GM12892 (cell line): ENCODE data around the gene RNF113B. TPM values are rescaled to one million over a fixed set of nuclear protein-coding genes. Genes with fewer than 3 reads are reported as not detected.

Source experiments
- DNase-seq: peaks from one replicate; pipeline ENCODE4 v3.0.0; 2011; ENCODE audit not compliant: insufficient read length
- FAIRE-seq: peaks from 2 replicates; lab custom pipeline; 2011; peaks lifted over from hg19 to GRCh38; lab: Jason Lieb, UNC
- POLR2A ChIP-seq: IDR thresholded peaks from 2 replicates; pipeline ENCODE4 v1.6.1; 2011; ENCODE audit warnings: low read depth, low read length, control low read depth
- POLR2AphosphoS5 ChIP-seq: IDR thresholded peaks from 2 replicates; pipeline ENCODE4 v1.6.1; 2011; ENCODE audit warnings: low read depth, low read length, control low read depth
- TAF1 ChIP-seq: IDR thresholded peaks from 2 replicates; pipeline ENCODE4 v1.6.1; 2011; ENCODE audit warnings: low read depth, mild to moderate bottlenecking, control low read depth, low read length, borderline replicate concordance
- polyA plus RNA-seq: library from polyadenylated mRNA; unstranded; fragments of >200 nt; gene quantifications from one replicate; pipeline ENCODE4 v1.2.1, GENCODE V29; 2012; ENCODE audit warnings: missing spikeins, inconsistent platforms; ENCODE audit not compliant: missing spikeins

The RNF113B gene
- not detected for polyA plus RNA-seq

DNA sequence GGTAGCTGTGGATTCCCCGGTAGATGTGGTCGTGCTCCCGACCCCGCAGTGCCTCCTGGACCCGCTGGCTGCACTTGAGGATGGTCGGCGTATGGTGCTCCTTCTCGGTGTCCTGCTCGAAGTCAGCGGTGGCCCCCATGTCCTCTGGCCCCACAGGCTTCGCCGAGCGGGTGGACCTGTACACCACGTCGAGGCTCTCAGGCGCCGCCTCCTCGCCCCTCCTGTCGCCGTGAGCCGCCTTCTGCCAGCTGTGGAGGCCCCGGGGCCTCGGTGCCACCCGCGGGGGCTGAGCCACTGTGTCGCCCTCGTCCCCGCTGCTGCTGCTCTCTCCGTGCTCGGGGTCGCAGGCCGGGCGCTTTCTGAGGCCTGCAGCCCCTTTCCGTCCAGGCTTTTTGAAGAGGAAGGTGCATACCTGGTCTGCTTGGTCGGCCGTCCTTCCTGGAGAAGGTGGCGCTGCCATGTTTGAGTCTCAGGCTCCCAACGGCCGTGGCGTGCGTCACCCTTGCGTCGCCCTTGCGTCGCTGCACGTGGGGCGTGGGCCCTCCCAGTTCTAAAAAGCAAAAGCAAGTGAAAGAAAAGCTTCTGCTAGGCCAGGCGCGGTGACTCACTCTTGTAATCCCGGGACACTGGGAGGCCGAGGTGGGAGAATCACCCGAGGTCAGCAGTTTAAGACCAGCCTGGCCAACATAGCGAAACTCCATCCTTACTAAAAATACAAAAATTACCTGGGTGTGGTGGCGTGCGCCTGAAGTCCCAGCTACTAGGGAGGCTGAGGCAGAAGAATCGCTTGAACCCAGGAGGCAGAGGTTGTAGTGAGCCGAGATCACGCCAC, at the start of gene RNF113B:
Gene RNF113B, minus strand, starts transcription at position 493 of the 832 bp plus-strand sequence. Its CDS starts 33 bp downstream, at position 460.
- no peak for TF ChIP-seq POLR2A
- TF ChIP-seq POLR2AphosphoS5: no peak
- TF ChIP-seq TAF1: no peak
- DNase-seq (no peak), FAIRE-seq (no peak)

DNA sequence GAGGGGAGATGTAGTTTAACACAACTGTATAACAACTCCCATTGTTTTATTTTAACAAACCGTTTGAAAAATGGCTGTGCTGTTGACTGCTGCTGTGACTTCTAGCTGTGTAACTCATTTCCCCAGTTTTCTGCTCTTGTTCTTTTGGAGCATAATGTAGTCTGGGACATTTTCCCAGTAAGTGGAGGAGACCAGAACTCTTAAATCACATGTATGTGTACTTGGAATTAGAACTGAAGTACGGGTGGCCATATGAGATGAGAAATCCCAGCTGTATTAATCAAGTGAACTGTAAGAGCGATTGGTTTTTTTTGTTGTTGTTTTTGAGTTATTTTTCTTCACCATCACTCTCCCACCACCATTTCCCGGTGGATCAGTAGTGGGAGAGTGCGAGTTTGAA, 49.4 kb upstream of the RNF113B start:
- TF ChIP-seq TAF1 (no peak), POLR2AphosphoS5 (no peak), POLR2A (no peak)

DNA sequence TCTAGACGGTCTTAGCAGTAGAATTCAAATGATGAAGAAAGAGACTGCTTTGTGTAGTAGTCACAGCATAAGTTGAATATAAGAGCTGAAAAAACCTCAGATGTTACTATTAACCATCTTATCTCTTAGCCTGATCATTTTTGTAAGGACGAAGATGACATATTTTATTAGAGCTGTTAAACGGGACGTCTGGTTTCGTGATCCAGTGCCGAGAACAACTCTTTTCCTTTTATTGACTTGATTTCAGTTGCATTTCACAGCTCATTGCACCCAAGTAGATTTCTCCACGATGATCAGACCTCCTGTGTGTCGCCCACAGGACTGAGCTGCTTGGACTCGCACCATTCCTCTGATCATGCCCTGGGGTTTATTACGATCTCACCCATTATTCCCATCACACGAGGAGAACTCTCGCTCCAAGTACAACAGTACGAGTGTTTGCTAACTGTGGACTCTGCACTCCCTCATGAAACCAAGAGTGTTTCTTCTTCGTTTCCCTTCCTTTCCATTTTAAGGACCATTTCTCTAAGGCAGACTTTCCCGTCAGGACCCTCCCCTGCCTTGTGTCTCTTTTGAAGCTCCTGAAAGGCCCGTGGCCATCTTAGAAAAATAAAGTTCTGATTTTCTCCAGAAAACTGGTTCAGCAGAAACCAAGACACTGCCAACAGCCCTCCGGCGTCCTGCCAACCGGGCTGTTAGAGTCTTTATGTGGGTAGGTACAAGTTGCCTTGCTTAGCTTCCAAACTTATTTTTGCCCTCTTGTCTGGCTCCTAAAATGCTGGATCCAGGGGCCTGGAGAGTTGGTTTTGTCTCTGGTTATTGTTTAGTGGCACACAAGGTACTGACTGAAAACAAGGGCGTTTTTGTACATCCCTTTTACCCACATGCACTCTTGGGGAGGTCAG, 48.2 kb upstream of the RNF113B start:
- FAIRE-seq (no peak), DNase-seq (no peak)
- TF ChIP-seq TAF1: no peak
- TF ChIP-seq POLR2A: no peak
- no peak for TF ChIP-seq POLR2AphosphoS5

More for the DNA sequence above, 49.4 kb upstream of the RNF113B start:
- FAIRE-seq: no peak
- DNase-seq: no peak

DNA sequence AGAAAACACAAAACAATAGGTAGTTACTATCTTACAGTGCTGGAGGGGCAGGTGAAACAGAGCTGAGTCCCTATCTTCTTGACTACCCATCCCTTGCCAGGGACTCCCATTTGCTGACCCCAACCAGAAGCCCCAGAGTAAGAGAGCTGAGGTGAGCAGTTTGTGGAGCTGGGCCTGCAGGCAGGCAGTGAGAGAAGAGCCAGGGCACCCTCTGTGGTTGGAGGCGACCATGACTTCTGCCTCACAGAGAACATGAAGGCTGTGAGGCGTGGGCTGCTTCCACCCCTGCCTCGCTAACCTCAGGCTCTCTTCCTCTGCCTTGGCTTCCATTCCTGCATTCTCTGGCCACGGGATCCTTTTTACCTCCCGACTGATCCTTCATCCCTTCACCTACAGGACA, 47.5 kb upstream of the RNF113B start:
- DNase-seq (no peak), FAIRE-seq (no peak)
- TF ChIP-seq POLR2AphosphoS5 (no peak), TAF1 (no peak), POLR2A (no peak)

DNA sequence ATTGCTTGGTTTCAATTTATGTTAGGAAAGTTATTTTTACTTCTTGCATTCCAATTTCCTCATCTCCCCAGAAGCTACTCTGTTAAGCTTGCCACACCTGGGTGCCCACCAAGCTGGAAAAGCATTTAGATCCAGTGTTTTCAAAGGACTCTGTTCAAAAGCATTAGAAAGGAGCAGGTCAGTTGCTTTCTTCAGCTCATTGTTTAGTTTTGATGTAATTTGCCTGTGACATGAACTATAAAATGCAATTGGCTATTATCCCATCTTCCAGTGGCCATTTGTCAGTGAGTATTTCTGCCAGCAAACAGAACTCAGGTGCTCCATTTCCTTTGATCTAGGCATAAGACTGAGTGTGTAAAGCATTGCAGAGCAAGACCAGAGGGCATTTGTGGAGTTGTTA, 46.7 kb upstream of the RNF113B start:
- no peak for TF ChIP-seq POLR2AphosphoS5
- TF ChIP-seq TAF1: no peak
- no peak for TF ChIP-seq POLR2A
- FAIRE-seq (no peak), DNase-seq (no peak)

DNA sequence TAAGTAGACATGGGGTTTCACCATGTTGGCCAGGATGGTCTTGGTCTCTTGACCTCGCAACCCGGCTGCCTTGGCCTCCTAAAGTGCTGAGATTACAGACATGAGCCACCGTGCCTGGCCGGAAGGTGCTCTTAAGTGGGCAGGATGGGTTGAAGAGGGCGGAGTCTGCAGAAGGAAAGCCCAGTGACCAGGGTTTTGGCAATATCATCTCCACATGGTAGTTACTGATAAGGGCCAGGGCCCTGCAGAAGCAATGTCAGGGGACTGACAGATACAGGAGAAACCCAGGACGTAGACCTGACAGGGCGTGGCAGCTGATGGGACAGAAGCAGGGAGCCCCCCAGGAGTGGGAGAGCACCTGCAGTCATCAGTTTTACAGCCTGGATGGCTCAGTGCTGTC, 45.7 kb upstream of the RNF113B start:
- FAIRE-seq (no peak), DNase-seq (no peak)
- TF ChIP-seq POLR2A (no peak), TAF1 (no peak), POLR2AphosphoS5 (no peak)

DNA sequence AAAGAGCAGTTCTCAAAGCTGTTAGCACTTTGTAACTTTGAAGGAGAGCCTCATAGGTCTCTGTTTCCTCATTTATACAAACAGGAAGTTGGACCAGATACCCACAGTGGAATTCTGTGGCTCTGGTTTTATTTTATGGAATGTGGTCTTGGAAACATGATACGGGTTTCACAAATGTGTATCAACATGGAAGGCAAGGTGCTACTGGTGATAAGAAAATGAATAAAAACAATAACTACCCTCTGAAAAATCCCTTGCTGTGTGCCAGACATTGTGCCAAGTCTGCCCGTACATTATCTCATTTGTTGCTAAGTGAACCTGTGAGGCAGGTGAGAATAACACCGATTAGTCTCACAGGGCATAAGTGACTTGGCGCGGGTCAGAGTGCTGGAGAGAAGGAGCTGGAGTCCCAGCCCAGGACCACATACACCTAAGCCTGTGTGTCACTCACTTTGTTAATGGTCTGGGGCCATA, 45.0 kb upstream of the RNF113B start:
- DNase-seq (no peak), FAIRE-seq (no peak)
- TF ChIP-seq TAF1 (no peak), POLR2AphosphoS5 (no peak), POLR2A (no peak)

DNA sequence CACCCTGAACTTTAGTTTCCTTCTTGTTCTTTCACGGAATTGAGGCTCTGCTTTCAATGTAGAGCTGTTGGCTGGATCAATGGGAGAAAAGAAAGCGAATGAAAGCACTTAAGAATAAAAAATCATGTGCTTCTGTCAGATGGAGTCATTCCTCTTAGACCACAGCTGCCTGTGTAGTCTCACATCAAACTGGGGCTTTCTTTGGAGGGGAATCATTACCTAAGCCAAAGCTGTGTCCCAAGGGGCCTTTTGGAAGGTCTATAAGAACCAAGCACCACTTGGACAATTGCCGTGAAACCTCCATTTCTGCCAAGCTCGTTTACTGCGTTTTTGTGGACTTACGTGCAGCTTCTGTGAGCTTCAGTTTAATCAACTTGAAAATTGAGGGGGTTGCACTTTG, 44.2 kb upstream of the RNF113B start:
- FAIRE-seq (no peak), DNase-seq (no peak)
- TF ChIP-seq POLR2AphosphoS5: no peak
- no peak for TF ChIP-seq TAF1
- no peak for TF ChIP-seq POLR2A

DNA sequence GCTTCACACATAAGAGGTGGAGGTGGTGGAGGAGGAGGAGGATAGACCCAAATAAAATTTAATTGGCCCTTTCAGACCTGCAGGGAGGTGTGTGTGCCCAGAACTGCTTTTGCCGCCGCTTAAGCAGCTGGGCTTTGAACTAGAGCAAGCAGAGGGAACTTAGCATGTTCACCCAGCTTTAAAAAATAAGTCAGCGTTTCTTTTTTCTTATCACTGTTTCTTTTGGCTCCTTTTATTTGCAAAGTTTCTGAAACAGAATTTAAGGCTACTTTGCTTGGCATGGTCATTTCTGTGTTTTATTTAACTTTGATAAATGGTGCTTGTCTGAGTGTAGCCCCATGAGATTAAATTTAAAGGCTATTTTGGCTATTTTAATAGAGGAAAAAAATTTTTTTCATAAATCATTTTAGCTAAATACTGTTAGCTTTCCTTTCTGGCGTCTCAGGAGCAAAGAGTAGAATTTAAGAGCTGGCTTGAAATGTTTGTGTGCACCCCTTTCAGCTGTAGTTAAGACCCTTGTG, 43.3 kb upstream of the RNF113B start:
- FAIRE-seq (no peak), DNase-seq (no peak)
- TF ChIP-seq TAF1 (no peak), POLR2AphosphoS5 (no peak), POLR2A (no peak)

DNA sequence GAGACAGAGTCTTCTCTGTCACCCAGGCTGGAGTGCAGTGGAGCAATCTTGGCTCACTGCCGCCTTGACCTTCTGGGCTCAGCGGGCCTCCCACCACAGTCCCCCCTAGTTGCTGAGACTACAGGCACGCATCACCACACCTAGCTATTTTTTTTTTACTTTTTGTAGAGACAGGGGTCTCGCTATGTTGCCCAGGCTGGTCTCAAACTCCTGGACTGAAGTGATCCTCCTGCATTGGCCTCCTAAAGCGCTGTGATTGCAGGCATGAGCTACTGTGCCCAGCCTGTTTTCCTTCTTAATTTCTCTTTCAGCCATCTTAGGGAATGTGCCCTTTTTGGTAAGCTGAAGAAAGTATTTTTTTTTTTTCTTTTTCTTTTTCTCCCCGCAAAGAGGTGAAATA, 42.6 kb upstream of the RNF113B start:
- FAIRE-seq: no peak
- no peak for DNase-seq
- TF ChIP-seq POLR2AphosphoS5 (no peak), TAF1 (no peak), POLR2A (no peak)

DNA sequence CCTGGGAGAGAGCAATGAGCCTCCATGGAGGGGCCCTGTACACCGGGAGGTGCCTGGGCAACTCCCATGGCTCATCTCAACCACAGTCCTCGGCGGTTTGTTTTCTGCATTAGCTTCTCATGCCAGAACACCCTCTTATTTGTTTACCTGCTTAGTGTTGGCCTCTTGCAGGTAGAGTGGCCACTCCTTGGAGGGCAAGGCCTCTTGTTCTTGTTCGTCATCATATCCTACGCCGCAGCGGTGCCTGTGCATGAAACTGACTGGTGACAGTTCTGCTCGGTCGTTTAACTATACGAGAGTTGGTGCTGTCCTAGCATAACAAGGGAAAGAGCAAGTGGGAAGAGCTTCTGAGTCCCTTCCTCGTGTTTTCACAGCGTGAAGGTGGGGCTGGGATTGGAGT, 40.5 kb upstream of the RNF113B start:
- no peak for DNase-seq
- TF ChIP-seq POLR2A: no peak
- no peak for TF ChIP-seq TAF1
- no peak for TF ChIP-seq POLR2AphosphoS5

More for the DNA sequence above, 40.5 kb upstream of the RNF113B start:
- no peak for FAIRE-seq
